HG02870 (cell line): ENCODE results near the gene HSPA12A.

Experiments
- ATAC-seq: cut with Tn5 transposase; IDR thresholded peaks from one replicate; pipeline ENCODE4 v1.9.1; 2021; ENCODE audit warnings: mild to moderate bottlenecking, moderate library complexity; ENCODE audit not compliant: unreplicated experiment

HSPA12A gene

DNA sequence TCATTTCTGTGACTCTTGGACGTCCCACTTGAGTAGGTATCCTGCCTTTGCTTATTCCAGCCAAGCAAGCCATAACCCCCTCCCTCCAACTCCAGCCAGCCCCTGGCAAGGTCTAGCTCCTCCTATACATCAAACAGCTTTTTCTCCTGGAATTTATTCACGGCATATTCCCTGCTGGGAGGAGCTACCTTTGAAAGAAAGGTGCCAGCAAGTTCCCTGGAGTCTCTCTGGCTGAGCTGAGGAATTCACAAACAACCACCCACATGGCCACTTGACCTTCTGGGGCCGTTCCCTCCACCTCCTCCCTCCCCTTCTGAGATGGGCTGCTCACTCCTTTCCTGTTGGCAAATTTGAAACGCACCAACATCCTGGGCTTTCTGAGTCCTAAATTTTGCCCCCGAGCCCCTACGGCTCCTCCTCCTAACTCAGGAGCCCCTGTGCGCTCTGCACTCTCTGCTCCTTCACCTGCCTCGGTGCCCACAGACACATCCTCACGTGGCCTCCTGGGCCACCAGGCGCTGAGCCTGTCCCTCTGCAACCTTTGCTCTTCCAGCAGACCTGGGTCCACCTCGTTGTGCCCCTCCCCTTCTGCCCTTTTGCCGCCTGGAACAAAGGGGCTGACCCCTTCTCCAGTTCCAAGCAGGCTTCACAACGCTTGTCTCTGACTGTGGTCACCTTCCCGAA lies 48.0 kb downstream of the HSPA12A start:
- no peak for ATAC-seq

DNA sequence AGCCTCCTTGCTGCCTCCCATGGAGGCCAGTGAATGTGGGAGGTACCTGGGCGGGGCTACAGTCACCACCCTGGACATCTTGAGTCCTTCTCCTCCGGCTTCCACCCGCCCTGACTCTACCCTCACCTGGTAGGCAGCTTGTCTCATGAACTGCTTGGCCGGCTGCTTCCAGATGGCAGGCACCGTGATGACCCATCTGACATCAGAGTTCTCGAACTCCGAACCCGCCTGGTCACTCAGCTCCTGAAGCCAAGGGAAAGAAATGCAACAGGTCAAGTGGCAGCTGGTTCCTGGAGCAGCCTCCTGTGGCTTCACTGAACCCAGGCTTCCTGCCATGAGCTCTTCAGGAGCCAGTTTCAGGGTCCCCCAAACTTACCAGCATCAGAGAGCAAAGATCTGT lies 50.1 kb downstream of the HSPA12A start:
- no peak for ATAC-seq

DNA sequence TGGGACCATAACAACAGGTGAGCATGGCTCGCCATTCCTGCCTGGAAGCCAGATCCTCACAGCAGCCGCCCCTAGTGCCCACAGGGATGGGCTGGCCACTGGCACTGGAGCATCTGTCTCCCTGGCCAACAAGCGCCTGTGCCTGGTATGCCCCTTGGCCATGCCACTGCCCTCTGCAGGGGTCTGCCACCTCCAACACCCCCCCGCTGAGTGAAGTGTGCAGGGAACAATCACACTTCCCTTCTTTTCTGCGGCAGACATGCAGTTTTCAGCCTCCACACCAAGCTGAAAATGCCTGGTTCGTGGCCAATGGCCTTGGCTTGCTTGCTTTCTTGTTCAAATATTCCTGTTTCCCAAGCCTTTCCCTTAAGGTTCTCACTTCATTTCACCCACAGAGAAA lies 50.7 kb downstream of the HSPA12A start:
- no peak for ATAC-seq

DNA sequence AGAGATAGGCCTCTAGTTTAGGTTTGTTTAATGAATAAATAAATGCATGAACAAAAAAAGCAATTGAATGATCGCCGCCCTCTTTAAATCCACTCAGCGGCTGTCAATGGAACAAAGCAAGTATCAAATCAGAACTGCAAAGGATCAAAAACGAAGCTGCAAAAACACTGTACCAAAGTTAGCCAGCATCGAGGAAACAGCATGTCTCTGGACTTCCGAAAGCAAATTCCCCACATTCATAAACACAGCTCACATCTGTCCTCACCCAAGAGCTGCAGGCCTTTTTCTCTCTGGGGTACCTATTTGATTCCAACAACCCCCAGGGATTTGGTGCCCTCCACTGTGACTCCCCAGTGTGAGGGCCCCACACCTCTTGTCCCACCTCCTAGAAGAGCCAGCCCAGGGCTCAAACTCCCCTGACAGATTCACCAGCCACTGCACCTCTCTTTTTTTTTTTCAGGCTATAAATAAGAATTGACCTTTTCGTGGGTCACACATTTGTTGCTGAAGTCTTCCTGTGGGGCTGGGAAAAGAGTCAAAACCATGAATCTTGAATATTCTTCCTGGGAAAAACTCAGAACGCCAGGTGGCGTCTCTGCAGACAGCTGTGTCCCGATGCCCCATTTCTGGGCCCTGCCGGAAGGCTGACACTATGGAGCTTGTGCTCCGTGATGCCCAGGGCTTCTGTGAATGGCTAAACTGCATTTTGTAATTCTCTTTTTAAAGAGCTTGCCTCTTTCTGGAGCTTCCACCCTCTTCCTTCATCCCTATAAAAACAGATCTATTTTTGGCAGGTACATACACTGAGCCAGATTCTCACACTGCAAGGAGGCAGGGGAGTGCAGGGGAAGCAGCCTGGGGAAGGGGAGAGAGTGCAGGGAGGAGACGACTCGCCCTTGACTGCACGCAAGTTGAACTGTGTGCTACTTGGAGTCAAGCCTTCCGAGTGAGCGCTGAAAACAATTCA lies 51.7 kb downstream of the HSPA12A start:
- ATAC-seq: no peak

DNA sequence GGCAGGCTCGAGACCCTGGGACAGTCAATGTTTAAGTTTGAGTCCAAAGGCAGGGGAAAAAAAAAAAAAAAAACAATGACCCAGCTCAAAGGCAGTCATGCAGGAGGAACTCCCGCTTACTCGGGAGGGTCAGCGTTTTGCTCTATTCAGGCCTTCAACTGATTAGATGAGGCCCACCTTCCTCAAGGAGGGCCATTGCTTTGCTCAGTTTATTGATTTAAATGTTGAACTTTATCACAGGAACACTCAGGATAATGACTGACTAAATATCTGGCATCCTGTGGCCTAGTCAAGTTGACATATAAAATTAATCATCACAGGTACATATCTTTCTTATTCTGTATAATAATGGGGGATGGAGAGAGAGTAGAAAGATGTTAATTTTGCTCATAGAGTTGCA lies 52.6 kb downstream of the HSPA12A start:
- ATAC-seq: no peak

DNA sequence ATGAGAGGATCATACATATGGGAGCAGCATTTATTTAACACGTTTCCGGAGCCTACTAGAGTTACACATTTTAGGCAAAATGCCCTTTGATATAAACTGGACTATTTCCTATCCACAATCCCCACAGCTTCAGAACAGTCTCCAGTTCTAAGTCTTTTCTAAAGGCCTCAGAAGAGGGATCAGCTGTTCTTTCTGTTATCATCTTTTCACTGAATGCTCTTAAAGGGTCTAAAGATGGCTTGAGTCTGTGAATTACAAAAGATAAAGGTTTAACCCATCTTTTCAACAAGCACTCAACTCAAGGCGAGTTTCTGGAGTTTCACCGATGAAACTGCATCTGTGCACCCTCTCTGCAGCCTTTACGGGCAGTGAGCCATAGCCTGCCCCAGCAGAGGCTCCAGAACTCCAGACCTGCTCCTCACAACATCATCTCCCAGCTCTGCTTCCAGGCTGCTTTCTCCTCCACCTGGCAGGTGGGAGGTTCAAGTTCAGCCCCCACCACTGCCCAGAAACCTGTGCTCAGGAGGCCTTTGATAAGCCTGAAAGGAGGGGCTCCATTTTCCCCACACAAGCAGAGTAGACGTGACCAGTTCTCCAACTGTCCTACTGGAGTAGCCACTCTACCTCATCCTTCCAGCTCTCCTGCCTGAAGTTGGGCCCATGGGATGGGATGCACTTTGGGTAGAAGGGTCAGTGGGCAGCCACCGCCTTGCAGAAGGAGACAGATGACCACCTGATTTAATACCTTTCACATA lies 53.4 kb downstream of the HSPA12A start:
- ATAC-seq: no peak

DNA sequence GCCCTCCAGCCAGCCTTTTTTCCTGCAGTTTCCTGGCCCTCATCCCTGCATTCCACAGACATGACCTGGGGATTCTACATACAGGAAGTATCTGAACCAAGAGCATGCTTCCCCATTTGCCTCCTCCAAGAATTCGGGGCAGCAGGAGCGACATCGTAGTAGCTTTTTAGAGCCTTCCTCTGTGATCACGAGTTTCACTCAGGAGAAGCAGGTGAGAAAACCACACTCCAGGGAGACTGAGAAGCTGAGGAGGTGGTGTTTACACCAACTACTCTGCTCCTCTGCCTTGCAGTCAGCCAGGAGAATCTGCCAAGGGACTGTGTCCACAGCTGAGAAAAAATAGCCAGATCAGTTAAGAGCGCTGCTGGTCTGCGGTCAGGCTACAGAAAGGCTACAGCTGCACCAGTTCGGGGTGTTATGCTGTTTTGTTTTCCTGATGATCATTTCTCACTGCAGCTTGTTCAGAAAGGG lies 54.1 kb downstream of the HSPA12A start:
- ATAC-seq: no peak

DNA sequence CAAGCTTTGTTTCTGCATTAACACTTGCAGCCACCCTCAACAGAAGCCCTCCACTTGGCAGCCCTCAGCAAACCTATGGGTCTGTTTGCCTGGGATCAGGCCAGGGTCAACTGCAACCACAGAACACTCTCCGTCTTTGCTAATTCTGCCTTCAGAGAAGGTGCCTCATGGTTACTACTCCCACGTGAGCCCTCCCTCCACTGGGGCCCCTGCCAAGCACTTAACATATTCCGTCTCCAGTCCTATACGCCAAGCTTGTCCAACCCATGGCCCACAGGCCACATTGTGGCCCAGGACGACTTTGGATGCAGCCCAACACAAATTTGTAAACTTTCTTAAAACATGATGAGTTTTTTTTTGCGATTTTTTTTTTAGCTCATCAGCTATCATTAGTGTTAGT lies 54.7 kb downstream of the HSPA12A start:
- no peak for ATAC-seq

GRCh38 chr10:116686632-116687031 lies 55.7 kb downstream of the HSPA12A start:
- no peak for ATAC-seq

DNA sequence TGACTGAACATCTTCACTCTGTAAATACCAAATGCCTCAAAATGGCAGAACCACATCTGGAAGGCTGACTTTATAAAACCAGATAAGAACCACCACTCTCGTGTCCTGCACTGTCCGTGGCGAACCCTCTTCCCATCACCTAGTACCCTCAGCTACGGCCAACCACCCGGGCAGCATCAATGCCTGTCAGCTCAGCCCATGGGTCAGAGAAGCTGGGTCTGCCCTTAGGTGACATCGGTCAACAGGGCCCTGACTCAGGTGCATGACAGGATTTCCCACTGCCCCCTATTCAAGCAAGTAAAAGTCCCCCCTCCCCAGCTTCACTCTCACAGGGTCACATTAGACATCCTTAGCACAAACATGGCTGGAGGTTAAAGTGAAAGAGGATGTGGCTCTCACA lies 56.6 kb downstream of the HSPA12A start:
- no peak for ATAC-seq

DNA sequence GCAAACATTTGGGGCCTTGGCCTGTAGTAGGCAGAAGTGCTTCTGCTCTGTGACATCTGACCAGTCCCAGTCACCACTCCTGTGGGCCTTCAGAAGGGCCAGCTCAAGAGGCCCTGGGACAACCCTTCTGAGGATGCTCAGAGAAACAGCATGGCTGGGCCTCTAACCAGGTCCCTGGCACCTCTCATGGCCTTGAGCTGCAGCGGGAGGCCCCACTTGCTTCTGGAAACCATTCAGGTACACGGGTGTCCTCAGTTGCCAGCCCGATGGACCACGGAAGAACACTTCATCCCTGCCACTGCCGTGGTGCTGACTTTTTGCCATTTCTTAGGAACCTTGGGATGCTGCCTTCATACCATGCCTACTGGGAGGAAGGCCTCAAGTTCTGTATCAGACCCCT lies 57.6 kb downstream of the HSPA12A start:
- no peak for ATAC-seq

DNA sequence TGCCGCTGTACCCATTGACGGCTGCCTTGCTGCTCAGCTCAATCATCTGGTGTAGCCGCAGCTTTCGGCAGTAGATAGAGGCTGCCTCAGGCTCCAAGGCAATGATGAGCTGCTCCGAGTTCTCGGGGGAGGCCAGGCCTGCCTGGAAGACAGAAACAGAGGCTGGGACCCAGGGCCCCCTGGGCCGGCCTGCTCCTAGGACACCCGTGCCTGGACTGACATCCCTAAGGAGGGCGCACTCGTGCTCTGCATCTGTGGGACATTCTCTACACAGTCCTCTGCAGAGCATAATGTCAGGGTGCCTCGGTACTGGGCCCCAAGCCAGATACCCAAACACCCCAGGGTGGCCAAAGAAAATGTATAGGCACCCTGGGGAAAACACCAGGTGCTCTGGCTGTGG lies 58.5 kb downstream of the HSPA12A start:
- no peak for ATAC-seq

GRCh38 chr10:116683166-116683565 lies 59.2 kb downstream of the HSPA12A start:
- no peak for ATAC-seq

- no peak for ATAC-seq
Observed at GRCh38 chr10:116679351-116679750, 63.0 kb downstream of the HSPA12A start.

DNA sequence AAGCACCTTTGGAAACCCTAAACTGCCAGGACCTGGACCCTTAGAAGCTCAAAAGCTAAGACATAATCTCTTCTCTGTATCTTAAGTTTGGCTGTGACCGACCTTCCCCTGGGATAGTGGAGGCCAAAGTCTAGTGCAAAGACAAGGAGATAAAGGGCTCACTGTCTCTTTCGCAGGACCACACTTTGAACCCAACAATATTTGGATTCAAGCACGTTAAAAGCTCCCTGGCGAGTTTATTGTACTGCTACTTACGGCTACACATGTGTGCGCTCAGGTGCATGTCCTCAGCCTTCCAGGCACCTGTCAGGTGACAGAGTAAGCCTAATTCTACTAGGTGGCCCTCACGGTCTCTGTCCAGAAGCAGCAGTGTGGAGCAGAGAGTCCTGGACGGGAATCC lies 65.7 kb downstream of the HSPA12A start:
- ATAC-seq: no peak

DNA sequence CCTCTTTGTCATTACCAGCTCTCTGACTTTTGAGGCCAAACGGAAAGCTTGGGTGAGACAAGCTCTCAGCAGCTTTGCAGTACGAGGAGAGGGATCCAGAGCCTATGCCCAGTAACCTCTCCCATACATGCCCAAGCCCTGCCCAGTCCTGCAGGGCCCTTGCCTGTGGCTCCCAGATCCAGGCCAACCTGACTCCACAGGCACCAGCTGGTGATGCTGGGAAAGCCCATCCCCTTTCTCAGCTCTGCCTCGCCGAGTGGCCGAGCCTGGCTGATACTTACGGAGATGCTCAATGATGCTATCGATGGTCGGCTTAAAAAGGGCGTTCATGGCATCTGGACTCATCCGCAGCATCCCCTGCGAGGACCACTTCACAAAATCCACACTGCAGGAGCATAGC lies 66.2 kb downstream of the HSPA12A start:
- no peak for ATAC-seq

DNA sequence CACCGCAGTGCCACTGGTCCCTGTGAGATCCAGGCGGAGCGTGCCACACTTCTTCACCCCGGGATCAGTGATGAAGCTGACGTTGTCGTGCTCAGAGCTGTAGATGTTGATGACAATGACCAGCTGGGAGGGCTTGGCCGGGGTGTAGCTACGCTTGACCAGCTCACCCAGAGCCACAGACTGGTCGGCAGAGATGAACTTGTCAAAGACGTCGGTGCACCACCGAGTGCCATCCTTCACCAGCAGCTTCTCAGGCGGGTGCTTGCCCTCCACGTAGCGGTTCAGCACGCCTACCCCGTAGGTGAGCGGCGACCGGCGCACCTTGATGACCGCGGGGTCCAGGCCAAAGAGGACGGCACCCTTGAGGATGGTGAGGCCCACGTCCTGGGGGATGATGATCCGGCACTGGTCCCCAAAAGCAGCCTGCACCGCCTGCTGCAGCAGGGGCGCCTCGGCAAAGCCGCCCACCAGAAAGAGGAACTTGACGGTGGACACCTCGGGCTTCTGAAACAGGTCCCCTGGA lies 67.4 kb downstream of the HSPA12A start:
- no peak for ATAC-seq

DNA sequence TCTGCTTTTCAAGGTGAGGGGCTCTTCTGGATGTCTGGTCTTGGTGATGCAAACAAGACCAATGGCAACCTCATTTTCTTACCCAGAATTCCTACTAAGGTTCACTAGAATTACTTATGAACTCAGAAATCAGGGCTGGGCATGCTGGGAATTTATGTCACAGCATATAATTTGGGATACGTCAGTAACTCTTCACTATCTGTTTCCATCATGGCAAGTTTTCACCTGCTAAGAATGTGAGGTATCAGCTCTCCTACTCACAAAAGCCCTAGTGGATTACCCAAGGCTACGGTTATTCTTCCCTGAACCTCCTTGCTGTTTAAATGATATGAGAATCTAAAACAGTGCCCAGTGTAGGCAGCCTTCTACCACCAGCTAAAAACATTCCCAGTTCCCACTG lies 68.5 kb downstream of the HSPA12A start:
- no peak for ATAC-seq

DNA sequence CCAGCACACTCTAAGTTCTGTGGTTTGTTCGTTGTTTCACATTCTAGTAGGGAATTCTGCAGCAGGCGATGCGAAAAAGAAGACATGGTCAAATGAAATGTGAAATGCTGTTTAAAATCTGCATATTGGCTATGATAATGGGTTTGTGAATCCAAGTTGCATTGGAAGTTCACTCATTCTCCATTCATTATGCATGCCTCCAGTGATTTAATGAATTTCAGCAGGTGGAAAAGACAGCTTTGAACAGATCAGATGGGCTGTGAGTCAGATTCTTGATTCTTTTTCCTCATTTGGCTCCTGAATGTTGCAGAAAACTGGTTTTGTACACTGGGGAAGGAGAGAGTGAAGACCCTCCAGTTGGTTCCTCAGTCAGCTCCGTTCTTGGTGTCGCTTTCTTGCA lies 69.5 kb downstream of the HSPA12A start:
- ATAC-seq: no peak

DNA sequence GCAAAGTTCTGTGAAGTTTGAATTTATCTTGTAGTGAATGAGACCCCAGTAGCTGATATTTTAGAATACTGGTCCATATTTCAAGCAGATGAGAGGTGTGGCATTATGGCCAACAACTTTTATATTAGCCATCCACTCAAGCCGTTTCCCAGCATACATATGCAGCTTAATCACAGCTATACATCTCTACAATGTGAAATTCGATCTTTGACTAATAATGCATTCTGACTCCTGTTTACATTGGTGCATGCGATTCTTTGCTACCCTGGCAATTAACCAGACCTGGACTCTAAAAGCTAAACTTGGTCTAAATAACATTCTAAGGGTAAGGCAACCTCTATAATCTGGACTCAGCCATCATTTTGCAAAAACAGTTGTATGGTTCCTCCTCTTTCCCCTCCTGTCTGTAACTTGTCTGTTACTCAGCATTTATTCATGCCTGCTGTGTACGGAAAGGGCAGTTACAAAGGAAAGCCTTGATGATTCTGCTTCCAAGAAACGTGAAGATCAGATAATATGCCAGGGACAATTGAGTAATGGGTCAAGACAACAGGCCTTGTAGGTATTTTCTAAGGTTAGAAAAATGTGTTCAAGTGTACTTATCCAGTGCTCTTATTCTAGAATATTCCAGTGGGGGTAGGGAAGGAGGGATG lies 71.0 kb downstream of the HSPA12A start:
- no peak for ATAC-seq

GRCh38 chr10:116670706-116671105 lies 71.7 kb downstream of the HSPA12A start:
- no peak for ATAC-seq
